ENCODE measurements around the gene WASL. TPM values are rescaled to one million over a fixed set of nuclear protein-coding genes. Genes with fewer than 3 reads are reported as not detected.

Gene WASL
- total and polyA plus RNA-seq, 10 of the 15 experiments (the other 5 are each of a cell fraction or from before 2014, with no cell fraction given) = 2.0 to 6.4 (median 3.5) TPM

GRCh38 chr7:123649964-123650363 lies 98.8 kb downstream of the WASL start (continued):
- no peak for TF ChIP-seq SREBF2 (IDR thresholded peaks at IDR 0.05; ENCODE audit: low read length)
- no peak for TF ChIP-seq STAT1 (conservative IDR thresholded peaks at IDR 0.05)
- no peak for TF ChIP-seq USF2 (IDR thresholded peaks at IDR 0.05; ENCODE audit: borderline replicate concordance, low read depth, low read length)

GRCh38 chr7:123647106-123647730 lies 101.6 kb downstream of the WASL start:
- ATAC-seq = no peak
- RAD21 ChIA-PET (ENCODE audit: unreplicated experiment) = no interaction called here
- FAIRE-seq = no peak
- no TSS peak for BruUV-seq (replicated peaks)
- Histone ChIP-seq H4K20me1 (ENCODE audit: control insufficient read depth, insufficient read depth) (no peaks in the 10 kb centered on the region), H3K4me1 (ENCODE audit: control insufficient read depth, insufficient read depth, low read length) (no peaks in the 10 kb centered on the region), H2AFZ (ENCODE audit: control insufficient read depth, low read depth, low read length) (no peak overlapping the region), H3K36me3 (ENCODE audit: control insufficient read depth in 2 of 2, insufficient read depth in 2 of 2, low read length in 1 of 2) (no peaks in the 10 kb centered on the region), H3K27ac (ENCODE audit: control insufficient read depth, insufficient read depth) (no peak overlapping the region), H3K27me3 (replicated peaks in 1 of 2; ENCODE audit: control insufficient read depth in 2 of 2, insufficient read depth in 2 of 2, low read length in 1 of 2) (peaks cover 0 to 2% of the 10 kb centered on the region in 2 experiments; a peak in 3 of 4 replicates), H3K79me2 (ENCODE audit: control insufficient read depth, insufficient read depth, low read length) (no peaks in the 10 kb centered on the region), H3K4me3 (no peak overlapping the region), H3K9ac (ENCODE audit: control insufficient read depth, insufficient read depth, low read length) (no peak overlapping the region), H3K9me3 (replicated peaks; ENCODE audit: control insufficient read depth, insufficient read depth, low read length) (no peaks in the 10 kb centered on the region), H3K4me2 (ENCODE audit: control insufficient read depth, insufficient read depth) (no peak overlapping the region)
- no peak for DNase-seq (ENCODE audit: low read depth, low spot score)
- POLR2A ChIA-PET = no interaction called here
- in situ Hi-C loops (cut with MboI) = no loop called here
- intact Hi-C loops (cut with micrococcal nuclease; ENCODE audit: unreplicated experiment) = no loop called here
- 33% methylated on average over 7 of the region's 7 CpGs for WGBS (ENCODE audit: insufficient coverage, insufficient replicate concordance, low lambda C conversion rate, missing lambda C conversion rate)
- SMC1A ChIA-PET (ENCODE audit: uncharacterized antibody, unreplicated experiment) = no interaction called here
- CTCF ChIA-PET = interaction anchor here (1.3 to 3.0 kb wide), 2 partner anchors 11 to 22 kb away, joined by 3 to 7 read pairs; no protein-coding TSS in a partner anchor
- TF ChIP-seq LARP7 (IDR thresholded peaks at IDR 0.05) (no peak), SPI1 (IDR thresholded peaks at IDR 0.05; ENCODE audit: borderline replicate concordance, insufficient read depth, low read depth, low read length) (no peak), SMARCA5 (IDR thresholded peaks at IDR 0.05) (no peak), ZBTB33 (IDR thresholded peaks at IDR 0.05) (no peak), SP1 (IDR thresholded peaks at IDR 0.05; ENCODE audit: low read depth, low read length) (no peak), ESRRA (IDR thresholded peaks at IDR 0.05; ENCODE audit: low read length) (no peak), ZNF207 (IDR thresholded peaks at IDR 0.05; ENCODE audit: borderline replicate concordance) (no peak), RAD21 (IDR thresholded peaks at IDR 0.05; ENCODE audit: insufficient read depth, low read depth, low read length) (no peak), SUZ12 (IDR thresholded peaks at IDR 0.05; ENCODE audit: unreplicated experiment) (no peak), SMAD5 (IDR thresholded peaks at IDR 0.05; ENCODE audit: low read depth) (no peak), PBX3 (IDR thresholded peaks at IDR 0.05; ENCODE audit: insufficient replicate concordance, low read depth, low read length) (no peak), ETV6 (conservative IDR thresholded peaks at IDR 0.05 in 1 of 2, IDR thresholded peaks at IDR 0.05 in 1 of 2; ENCODE audit: borderline replicate concordance in 1 of 2, low read depth in 1 of 2) (no peak), TCF3 (IDR thresholded peaks at IDR 0.05; ENCODE audit: borderline replicate concordance, insufficient read depth, low read depth, low read length) (no peak), MYB (IDR thresholded peaks at IDR 0.05; ENCODE audit: borderline replicate concordance, low read depth, low read length) (no peak), ZNF274 (IDR thresholded peaks at IDR 0.05; ENCODE audit: insufficient read depth, insufficient read length) (no peak), ZNF24 (IDR thresholded peaks at IDR 0.05) (no peak), RAD51 (IDR thresholded peaks at IDR 0.05) (no peak), NFIC (IDR thresholded peaks at IDR 0.05; ENCODE audit: low read depth, low read length) (no peak)
